GM21447 (cell line): ENCODE measurements around the gene RRP1B.
"Not testable (repeated sequence)": the region's sequence is repeated elsewhere in the genome, so short reads cannot be mapped to it uniquely, and the experiment has no call there.

Experiments
- ATAC-seq: cut with Tn5 transposase; IDR thresholded peaks from one replicate; pipeline ENCODE4 v1.9.1; 2021; ENCODE audit not compliant: unreplicated experiment

Gene RRP1B

DNA sequence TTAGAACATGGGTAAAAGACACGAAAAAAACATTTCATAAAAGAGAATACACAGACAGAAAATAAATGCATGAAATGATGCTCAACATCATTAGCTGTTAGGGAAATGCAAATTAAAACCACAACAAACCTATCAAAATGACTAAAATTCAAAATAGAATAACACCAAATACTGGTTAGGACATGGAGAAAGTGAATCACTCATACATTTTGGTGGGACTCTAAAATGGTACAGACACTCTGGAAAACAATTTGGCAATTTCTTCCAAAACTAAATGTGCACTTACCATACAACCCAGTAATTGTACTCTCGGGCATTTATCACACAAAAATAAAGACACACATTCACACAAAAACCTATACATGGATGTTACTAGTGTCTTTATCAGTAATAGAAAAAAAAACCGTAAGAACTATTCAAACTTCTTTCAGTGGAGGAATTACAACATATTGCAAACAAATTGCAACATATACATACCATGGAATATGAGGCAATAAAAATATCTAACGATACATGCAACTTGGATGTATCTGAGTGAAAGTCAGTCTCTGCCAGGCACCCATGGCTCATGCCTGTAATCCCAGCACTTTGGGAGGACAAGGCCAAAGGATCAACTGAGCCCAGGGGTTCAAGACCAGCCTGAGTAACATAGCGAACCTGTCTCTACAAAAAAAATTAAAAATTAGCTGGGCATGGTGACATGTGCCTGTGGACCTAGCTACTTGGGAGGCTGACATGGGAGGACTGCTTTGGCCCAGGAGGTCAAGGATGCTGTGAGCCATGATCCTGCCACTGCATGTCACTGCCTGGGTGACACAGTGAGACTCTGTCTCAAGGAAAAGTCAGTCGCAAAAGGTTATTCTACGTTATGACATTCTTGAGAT is 19.6 kb upstream of the RRP1B start:
- no peak for ATAC-seq

DNA sequence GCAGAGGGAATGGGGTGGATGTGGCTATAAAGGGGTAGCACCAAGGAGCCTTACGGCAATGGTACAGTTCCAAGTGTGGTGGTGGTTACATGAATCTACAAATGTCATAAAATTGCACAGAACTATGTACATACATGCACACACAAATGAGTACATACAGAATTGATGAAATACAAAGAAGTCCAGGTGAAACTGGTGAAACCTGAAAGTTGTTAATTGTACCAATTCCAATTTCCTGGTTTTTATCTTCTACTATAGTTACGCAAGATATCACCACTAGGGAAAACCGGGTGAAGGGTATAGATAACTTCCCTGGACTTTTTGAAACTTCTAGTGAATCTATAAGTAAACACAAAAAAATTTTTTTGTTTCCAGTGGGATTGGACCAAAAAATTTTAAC is 19.0 kb upstream of the RRP1B start:
- ATAC-seq, result no peak

DNA sequence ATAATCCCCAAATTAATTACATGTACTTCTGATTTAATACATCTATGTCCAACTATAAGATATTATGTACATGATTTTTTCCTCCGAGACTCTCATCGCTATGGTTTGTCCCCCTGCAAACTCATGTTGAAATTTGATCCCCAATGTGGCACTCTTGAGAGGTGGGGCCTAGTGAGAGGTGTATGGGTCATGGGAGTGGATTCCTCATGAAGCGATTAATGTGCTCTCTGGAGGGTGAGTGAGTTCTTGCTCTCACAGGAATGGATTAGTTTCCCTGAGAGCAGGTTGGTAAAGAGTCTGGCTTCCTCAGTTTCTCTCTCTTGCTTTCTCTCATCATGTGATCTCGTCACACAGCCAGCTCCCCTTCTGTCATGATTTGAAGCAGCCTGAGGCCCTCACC is 16.2 kb upstream of the RRP1B start:
- ATAC-seq, result no peak

DNA sequence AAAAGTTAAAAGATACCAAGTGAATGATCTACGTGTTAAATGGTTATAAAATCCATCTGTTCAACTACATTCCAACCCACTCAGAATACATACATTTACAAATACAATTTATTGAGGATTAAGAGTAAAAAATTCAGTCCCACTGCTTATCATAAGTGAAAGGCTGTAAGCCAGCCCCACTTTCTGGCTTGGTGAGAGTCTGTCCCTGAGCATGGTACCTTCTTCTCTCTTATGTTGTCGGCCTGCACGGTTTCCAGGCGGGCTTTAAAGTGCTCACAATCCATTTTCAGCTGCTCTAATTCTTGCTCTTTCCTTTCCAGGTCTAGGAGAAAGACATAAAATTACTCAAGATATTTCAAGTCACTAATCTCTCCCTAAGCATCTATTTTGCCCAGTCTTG is 15.3 kb upstream of the RRP1B start:
- ATAC-seq, result no peak

DNA sequence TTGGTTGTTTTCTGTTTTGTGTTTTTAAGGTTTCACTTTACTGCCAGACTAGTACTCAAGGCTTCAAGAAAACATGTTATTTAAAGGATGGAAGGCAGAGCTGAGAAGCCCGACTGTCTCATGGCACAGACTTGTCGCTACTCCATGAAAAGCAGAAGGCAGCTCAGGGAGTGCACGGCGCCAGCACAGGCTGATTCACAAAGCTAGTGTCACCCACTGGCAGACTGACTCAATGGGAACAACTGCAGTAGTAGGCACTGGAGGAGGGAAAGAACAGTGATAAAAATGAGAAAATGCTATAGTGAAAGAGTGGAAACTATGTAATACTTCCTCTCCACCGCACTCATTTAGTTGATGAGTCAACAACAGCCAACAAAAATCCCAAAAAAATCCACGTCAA is 14.8 kb upstream of the RRP1B start:
- no peak for ATAC-seq

DNA sequence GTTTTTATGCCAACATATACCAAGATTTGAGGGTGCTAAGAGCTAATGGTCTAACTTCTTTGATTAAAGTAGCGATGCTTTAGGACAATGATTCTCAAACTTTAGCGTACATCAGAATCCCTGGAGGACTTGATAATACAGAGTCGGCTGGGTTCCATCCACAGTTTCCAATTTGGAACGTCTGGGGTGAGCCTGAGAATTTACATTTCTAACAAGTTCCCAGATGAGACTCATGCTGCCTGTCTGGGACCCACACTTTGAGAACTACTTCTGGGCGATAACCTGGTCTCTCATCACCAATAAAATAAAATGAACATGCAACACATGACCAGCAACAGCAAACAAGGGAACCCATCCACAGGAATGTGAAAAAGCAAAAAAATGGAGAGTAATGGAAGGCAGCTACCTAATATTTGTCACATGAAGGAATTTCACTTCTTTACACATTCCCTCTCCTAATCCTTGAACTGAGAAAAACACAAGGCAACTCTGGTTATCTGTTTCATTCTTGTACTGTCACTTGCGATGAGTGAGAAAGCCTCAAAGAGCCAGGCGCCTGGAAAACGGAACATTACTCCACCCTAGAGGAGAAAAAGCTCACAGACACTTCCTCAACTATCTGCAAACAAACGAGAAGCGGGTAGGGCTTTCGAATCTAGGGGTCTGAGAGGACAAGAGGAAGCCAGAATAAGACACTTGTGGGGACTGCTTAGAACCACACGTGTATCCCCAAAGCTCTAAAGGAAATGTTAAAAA is 14.0 kb upstream of the RRP1B start:
- no peak for ATAC-seq

DNA sequence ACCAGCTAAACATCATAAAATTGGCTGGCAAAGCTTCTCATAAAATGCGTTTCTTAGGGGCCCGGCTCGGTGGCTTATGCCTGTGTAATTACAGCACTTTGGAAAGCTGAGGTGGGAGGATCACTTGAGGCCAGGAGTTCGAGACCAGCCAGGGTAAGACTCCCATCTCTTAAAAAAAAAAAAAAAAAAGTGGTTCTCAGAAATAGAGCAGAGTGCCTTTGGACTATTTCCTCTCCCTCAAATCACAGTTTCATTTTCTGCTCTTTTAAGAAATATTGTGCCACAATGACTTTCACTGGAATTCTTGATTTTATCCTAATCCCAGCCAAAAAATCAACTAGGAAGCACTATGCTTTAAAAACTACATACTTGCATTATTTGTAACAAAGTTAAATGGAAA is 13.4 kb upstream of the RRP1B start:
- ATAC-seq, result no peak

DNA sequence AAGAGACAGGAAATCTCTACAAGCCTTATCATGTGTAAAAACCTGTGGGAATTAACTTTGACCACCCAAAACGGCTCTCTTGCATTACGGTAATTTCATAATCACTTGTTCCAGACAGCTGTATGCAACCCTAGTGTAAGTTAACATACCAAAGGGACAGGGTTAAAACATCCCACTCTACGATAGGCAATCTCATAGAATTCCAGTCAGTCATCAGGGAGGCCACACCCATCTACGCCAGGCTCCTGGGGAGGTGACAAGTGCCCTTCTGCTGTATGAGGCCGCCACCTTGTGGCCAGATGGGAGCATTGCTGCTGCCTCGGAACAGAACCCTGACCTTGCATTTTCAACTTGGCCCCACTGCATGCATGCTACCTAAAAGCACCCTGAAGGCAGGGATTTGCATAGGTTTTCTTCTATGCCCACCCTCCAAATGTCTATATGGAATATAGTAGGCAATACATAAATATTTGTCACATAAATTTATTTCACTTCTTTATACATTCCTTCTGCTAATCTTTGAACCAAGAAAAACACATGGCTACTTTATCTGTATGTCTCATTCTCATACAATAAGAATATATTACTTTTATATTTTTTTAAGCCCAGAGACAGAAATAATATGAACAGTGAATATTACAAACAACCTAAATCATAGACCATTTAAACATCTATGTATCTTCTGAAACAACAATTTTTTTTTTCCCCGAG is 12.7 kb upstream of the RRP1B start:
- ATAC-seq, result peak; percentile 82

DNA sequence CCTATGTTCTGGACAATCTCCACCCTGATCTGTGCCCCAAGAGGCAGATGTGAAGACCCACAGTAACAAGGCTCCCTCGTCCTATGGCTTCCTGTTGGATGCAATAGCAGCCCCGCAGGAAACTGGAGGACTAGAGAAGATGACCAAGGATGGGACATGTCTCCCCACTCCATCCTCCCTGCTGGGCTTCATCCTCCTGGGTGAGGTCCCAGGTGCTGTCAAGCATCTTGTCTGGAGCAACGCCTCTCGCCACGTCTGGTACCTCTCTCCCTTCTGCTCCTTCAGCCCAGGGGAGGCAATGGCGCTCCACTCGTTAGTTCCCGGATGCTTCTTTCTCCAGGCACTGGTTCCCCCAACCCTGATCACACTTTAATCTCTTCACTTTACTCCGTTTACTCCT is 11.2 kb upstream of the RRP1B start:
- no peak for ATAC-seq

DNA sequence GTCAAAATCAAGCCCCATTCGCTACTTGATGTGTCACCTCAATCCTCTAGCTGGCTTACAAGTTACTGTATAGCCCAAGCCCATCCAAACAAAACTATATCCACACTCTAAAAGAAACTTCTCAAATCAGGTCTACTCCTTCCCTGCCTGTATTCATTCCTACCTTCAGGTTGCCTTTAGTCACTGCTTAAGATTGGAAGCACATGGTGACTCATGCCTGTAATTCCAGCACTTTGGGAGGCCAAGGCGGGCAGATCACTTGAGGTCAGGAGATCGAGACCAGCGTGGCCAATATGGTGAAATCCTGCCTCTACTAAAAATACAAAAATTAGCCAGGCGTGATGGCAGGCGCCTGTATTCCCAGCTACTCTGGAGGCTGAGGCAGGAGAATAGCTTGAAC is 7.4 kb upstream of the RRP1B start:
- ATAC-seq, result not testable (repeated sequence)

DNA sequence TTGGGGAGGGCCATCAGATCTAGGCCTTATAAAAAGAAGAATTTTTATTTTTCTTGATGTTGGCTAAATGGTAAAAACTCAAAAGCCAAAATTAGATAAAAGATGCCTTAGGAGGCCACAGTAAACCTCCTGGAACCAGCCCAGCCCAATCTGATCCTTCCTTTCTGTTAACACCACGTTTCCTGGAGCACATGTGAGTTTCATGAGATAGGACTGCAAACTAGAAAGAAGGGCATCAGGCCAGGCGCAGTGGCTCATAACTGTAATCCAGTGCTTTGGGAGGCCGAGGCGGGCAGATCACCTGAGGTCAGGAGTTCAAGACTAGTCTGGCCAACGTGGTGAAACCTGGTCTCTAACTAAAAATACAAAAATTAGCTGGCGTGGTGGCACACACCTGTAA is 6.7 kb upstream of the RRP1B start:
- ATAC-seq, result no peak

DNA sequence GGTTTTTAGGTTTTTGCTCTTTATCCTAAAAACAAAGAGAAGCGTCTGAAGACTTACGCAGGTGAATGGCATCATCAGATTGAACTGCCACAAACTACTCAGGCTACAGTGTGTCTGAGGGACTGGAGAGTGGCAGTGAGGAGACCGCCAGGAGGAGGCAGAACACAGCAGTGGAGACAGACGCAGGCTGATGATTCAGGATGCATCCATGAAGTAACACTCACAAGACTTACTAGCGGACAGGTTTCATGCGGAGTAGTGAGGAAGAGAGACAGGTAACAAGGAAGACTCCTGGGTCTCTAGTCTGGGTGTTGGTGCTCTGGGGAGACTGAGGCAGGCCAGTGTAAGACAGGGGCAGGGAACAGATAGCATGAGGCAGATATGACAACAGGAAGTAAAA is 5.7 kb upstream of the RRP1B start:
- no peak for ATAC-seq

DNA sequence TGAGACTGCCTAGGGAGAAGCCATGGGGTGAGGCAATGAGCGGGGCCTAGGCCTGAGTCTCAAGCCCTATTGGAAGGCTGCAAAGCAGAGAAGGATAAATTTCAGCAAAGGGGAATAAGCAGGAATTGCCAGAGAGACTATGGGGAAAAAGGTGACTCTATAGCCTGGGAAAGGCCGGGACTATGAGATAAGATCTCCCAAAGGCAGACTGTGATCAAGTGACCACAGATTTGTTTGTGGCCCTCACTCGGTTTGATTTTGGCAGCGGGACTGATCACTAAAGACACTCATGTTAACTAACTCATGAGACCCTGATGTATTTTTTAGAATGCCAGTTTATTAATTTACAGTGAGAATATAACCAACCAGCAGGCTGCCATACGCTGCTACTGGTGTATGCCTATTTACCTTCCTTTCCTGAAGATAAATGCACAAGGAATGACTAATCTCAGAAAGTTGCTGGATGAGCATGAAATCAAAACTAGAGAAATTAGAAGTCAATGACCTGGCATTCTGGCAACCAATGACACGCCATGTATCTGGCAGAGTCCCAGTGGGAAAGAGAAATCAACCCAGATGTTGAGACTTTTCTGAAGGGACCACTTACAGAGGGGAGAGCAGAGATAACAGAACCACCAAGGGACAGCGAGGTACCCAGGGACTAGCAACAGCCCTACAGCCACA is 4.4 kb upstream of the RRP1B start:
- ATAC-seq, result no peak

DNA sequence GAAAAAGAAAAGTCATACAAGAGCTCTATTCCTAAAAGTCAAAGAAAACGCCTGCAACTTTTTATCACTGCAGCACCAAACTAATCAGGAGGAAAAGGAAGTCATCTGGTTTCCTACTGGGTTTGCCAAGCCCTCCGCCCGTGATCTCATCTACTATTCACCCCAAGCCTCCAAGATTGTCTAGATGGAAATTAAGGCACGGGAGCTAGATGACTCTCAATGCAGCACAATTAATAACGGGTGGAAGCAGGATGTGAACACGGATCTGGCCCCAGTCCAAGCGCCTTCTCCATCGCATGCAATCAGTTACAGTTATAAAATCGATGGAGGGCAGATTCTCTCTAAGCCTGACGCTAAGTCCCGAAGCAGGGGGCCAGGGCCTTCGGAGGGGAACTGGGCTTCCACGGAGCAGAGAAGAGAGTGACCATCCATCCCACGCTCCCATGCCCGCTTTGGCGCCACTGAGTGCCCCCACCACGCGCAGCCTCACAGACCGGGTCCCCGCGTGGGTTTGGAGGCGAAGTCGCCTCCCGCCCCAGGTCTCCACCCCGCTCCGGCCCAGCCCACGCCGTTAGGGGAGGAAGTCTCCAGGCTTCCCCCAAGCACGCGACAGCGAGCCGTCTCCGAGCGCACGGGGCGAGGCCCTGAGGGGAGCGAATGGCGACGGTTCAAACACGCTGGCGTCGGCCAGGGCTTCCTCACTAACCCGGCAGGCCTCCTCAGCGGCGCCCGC is 1.8 kb upstream of the RRP1B start:
- no peak for ATAC-seq

DNA sequence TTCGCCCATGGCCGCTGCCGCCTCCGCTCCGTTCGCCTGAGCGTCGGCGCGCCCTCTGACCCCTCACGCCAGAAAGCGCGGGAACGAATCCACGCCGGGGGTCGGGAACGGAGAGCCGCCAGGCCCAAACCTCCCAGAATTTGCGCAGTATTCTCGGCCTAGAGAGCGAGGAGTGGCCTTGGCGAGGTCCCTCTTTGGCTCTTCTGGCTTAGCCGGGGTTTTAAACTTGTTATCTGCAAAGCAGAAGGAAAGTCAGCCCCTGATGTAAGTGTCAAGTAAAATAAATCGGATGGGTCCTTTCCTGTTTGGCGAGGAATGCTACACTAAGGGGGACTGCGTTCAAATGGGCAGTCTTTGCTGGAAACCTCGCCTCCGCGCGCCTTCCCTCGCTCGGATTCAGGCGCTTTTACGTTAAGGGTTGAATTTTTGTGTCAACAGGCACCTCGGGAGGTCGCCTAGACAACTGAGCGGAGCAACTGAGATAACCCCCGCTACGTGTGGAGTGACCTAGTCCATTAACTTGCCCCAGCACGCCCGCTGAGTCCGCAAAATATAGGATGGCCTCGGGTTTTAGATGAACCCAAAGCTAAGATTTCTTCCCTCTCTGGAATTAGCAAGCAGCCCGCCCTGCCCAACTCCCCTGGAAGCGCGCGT is 1.1 kb upstream of the RRP1B start:
- ATAC-seq, result no peak

DNA sequence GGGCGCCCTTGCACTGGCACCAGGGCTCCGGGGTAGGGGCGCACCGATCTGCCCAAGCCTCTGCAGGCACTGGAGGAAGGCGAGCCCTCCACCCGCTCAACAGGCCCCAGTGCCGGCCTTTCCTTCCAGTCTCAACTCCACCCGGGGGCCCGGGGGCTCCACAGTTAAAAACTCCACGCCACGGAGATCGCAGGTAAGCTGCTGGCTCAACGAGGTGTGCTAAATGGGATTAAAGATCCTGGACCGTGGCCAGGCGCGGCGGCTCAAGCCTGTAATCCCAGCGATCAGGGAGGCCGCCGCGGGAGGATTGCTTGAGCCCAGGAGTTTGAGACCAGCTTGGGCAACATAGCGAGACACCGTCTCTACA is 608 bp upstream of the RRP1B start:
- no peak for ATAC-seq

DNA sequence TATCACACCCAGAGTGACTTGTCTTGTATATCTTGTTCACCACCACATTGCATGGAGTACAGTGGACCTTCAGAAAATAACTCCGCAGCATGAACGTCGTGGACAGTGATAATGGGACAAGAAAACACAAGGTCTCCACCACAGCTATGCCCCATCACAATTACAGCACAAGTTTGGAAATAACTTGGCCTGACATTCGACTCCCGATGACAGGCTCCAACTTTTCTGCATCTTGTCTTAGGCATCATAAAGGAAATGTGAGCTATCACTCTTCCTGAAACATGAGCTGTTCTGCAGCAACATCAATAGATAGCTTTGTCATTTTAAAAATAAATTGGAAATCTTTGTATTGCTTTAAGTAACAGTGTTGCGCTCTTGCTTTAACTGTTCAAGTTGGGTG is 2.9 kb downstream of the RRP1B start:
- no peak for ATAC-seq

DNA sequence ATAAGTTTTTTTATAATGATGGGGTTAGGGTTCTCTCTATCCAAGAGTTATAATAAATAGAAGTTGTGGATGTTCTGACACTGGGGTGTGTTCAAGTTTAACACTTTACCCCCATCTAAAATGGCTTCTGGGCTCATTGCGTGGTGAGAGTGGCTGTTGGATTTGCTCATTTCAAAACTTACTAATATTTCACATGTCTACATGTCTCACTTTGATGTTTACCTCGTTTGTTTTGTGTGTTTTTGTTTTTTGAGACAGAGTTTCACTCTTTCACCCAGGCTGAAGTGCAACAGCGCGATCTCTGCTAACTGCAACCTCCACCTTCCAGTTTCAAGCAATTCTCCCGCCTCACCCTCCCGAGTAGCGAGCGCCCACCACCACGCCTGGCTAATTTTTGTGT is 3.7 kb downstream of the RRP1B start:
- ATAC-seq, result no peak

DNA sequence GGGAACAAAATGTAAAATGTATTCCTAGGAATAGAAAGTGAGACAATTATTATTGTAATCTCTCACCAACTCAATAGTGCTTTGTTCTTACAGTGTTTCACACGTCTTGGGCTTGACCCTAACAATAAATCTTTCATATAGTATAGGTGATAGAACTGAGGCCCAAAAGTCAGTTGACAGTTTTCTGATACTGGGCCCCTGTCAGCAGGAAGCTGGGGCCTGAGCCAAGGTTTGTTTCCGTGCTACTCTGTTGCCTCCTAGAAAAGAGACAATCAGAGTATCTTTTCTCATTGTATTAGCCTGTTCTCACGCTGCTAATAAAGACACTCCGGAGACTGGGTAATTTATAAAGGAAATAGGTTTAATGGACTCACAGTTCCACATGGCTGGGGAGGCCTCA is 5.0 kb downstream of the RRP1B start:
- ATAC-seq, result no peak

DNA sequence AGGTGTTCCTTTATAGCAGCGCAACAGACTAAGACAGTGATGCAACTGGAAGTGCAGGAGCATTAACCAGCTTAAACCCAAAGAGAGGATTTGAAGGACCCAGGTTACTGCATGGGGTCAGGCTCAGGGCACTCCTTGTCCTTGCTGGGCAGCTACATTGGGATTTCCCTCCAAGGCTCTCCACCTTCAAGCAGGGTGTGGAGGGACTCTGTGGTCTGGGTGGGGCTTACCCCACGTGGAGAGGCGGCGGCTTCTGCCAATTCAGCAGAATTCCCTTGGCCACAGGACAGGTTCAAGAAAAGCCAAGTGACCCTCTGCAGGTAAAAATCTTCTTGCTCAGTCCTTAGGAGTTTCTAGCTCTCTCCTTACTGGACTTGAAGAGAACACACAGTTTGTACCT is 6.5 kb downstream of the RRP1B start:
- no peak for ATAC-seq
